ENCODE data around the gene PLXNA2. TPM values are rescaled to one million over a fixed set of nuclear protein-coding genes. Genes with fewer than 3 reads are reported as not detected.

The PLXNA2 gene
- polyA plus RNA-seq, 5 donors = 19.5 to 37.5 (median 26.6) TPM

- no peak for DNase-seq
Measured at GRCh38 chr1:208183977-208184911, 59.9 kb downstream of the PLXNA2 start.

GRCh38 chr1:208182880-208183645, 61.1 kb downstream of the PLXNA2 start:
- no peak for DNase-seq

GRCh38 chr1:208181364-208181763, 62.8 kb downstream of the PLXNA2 start:
- DNase-seq = no peak

GRCh38 chr1:208180421-208180820, 63.8 kb downstream of the PLXNA2 start:
- DNase-seq = no peak

- DNase-seq = no peak
Measured at GRCh38 chr1:208179961-208180409, 64.2 kb downstream of the PLXNA2 start.

- no peak for DNase-seq
Measured at GRCh38 chr1:208179263-208179816, 64.8 kb downstream of the PLXNA2 start.

- DNase-seq = no peak
Measured at GRCh38 chr1:208178091-208178529, 66.1 kb downstream of the PLXNA2 start.

- no peak for DNase-seq
Measured at GRCh38 chr1:208177656-208178055, 66.5 kb downstream of the PLXNA2 start.

- DNase-seq = no peak
Measured at GRCh38 chr1:208176649-208177048, 67.5 kb downstream of the PLXNA2 start.

- no peak for DNase-seq
Measured at GRCh38 chr1:208175508-208175895, 68.7 kb downstream of the PLXNA2 start.

GRCh38 chr1:208174731-208175507, 69.3 kb downstream of the PLXNA2 start:
- DNase-seq = no peak

GRCh38 chr1:208174200-208174599, 70.0 kb downstream of the PLXNA2 start:
- no peak for DNase-seq

- no peak for DNase-seq
Measured at GRCh38 chr1:208173749-208174148, 70.4 kb downstream of the PLXNA2 start.

GRCh38 chr1:208172423-208173145, 71.6 kb downstream of the PLXNA2 start:
- DNase-seq = no peak

GRCh38 chr1:208171616-208172422, 72.4 kb downstream of the PLXNA2 start:
- no peak for DNase-seq

GRCh38 chr1:208170252-208170651, 73.9 kb downstream of the PLXNA2 start:
- DNase-seq = no peak

- DNase-seq = no peak
Measured at GRCh38 chr1:208169081-208169879, 74.9 kb downstream of the PLXNA2 start.

GRCh38 chr1:208167261-208167869, 76.8 kb downstream of the PLXNA2 start:
- DNase-seq = no peak
